Activated T-cell treated with anti-CD3 and anti-CD28 coated beads for 48 hours (primary cell): ENCODE measurements around the gene RAB11FIP4.
"Not testable (repeated sequence)": the region's sequence is repeated elsewhere in the genome, so short reads cannot be mapped to it uniquely, and the experiment has no call there.

Experiments used
- DNase-seq: peaks from one replicate; pipeline ENCODE4 v3.0.0-alpha.2; 2020; ENCODE audit warnings: low read depth

RAB11FIP4 gene, protein sequence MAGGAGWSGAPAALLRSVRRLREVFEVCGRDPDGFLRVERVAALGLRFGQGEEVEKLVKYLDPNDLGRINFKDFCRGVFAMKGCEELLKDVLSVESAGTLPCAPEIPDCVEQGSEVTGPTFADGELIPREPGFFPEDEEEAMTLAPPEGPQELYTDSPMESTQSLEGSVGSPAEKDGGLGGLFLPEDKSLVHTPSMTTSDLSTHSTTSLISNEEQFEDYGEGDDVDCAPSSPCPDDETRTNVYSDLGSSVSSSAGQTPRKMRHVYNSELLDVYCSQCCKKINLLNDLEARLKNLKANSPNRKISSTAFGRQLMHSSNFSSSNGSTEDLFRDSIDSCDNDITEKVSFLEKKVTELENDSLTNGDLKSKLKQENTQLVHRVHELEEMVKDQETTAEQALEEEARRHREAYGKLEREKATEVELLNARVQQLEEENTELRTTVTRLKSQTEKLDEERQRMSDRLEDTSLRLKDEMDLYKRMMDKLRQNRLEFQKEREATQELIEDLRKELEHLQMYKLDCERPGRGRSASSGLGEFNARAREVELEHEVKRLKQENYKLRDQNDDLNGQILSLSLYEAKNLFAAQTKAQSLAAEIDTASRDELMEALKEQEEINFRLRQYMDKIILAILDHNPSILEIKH

GRCh38 chr17:31391496-31391949 is at the start of gene RAB11FIP4:
TSS of gene RAB11FIP4 (plus strand) at chr17:31391675. CDS start at chr17:31391853, 178 bp downstream.
- DNase-seq, result no peak

GRCh38 chr17:31345191-31345747 is 46.2 kb upstream of the RAB11FIP4 start:
- DNase-seq, result not testable (repeated sequence)

DNA sequence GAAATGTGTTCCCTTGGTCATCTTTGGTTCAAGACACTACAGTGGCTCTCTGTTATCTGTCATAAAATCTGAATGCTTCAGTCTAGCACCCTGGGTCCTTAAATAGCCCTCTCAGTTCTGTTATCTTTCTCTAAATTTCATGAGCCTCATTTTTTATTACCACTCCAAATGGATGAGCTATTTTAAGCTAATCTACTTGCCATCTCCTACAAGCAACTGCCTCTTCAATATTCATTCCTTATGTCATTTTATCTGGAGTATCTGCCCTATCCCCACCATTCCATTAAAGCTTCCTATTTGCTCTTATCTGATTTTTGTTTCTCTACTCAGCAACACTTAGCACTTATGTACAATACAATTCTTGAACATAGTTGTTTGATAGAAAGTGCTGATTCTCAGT is 42.0 kb upstream of the RAB11FIP4 start:
- DNase-seq, result no peak

DNA sequence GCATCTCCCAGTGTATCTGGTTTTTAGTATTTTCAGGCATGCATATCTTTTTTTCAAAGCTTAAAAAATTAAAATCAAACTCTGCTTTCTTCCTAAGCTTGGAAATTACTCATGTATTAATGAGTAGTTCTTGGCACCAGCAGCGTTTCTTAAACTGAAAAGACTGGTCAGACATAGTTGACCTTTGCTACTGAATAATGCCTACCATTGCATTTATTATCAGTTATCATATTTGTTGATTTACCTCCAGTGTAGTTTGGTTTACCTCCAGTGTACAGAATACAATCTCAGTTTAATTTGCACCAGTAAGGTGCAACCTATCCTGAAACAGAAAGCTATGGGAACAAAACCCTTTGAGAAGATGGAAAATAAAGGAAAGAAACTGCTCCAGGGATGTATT is 35.5 kb upstream of the RAB11FIP4 start:
- DNase-seq, result no peak

DNA sequence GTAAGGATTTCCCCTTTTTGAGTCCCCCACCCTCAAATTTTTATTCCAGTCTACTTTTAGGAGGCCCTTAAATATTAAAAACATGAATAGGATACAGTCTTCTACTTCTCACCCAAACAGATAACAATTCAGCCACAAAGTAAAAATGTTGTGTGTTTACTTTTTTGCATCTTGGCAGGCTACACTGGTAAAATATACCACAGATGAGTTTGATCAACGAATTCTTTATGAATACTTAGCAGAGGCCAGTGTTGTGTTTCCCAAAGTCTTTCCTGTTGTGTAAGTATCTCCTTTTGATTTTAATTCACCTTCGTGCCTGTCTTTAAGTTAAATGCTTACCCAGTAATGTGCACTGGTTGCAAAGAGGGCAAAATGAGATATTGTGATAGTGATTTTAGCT is 34.4 kb upstream of the RAB11FIP4 start:
- no peak for DNase-seq

GRCh38 chr17:31357839-31358394 is 33.6 kb upstream of the RAB11FIP4 start:
- no peak for DNase-seq

DNA sequence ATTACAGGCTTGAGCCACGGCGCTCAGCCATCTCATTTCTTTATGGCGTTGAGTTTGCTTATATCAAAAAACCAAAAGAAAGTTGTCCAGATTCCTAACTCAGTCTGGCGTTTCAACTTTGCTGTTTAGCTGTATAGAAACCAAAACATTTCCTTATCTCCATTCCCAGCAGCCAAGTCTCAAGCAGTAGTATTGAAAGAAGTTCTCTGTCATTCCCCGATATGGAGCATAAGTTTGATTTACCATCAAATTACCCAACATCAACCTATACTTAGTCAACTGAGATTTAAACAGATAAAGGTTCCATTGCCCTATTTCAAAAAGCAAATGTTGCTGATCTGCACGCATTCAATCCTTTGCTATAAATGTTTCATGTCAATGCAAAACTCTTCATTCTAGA is 27.5 kb upstream of the RAB11FIP4 start:
- no peak for DNase-seq

DNA sequence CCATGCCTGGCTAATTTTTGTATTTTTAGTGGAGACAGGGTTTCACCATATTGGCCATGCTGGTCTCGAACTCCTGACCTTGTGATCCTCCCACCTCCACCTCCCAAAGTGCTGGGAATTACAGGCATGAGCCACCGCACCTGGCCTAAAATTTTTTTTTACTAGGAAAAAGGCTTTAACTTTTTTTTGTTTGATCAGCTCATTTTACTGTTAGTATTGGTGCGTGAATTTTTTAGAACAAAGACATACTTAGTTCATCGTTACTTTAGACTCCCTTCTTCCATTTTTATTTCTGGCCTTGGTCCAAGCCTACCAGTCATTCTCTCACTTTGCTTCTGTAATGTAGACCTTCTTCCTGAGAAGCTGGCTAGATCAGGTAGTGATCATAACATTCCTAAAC is 25.4 kb upstream of the RAB11FIP4 start:
- no peak for DNase-seq

GRCh38 chr17:31369266-31369665 is 22.2 kb upstream of the RAB11FIP4 start:
- no peak for DNase-seq

- DNase-seq, result no peak
These were observed 19.9 kb upstream of the RAB11FIP4 start for GRCh38 chr17:31371511-31372097.

DNA sequence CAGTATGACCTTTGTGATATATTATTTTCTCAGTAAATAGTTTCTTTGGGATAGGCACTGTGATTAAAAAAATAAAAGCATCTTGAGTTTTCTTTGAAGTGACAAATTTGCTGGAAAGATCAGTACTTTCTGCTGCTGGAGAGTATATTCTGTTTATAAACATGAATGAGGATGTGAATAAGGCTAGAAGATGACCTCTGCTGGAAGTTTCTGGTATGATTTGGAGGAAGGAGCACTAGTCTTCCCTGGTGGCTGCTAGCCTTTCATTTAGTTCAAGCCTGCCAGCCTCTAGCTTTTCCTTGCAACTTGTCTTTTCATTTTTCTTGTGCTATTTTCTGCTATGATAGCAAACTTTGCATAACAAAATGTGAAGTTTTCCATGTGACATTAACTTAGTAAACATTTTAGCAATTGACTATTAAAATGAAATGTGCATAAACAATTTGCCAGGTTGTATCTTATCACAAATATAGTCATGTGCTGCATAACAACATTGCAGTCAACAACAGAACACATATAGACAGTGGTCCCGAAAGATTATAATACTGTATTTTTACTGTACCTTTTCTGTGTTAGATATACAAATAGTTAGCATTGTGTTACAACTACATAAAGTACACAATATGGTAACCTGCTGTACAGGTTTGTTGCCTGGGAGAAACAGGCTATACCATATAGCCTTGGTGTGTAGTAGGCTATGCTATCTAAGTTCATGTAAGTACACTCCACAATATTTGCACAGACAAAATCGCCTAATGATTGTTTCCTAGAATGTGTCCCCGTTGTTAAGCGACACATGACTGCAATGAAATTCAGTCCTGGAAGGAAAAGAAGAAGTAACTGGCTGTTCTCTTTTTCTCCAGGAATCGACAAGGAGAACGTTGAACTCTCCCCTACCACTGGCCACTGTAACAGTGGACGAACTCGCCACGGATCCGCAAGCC is 18.1 kb upstream of the RAB11FIP4 start:
- DNase-seq, result no peak

DNA sequence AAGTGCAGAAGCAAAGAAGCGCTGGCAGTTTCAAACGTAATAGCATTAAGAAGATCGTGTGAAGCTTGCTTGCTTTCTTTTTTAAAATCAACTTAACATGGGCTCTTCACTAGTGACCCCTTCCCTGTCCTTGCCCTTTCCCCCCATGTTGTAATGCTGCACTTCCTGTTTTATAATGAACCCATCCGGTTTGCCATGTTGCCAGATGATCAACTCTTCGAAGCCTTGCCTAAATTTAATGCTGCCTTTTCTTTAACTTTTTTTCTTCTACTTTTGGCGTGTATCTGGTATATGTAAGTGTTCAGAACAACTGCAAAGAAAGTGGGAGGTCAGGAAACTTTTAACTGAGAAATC is 17.4 kb upstream of the RAB11FIP4 start:
- no peak for DNase-seq

DNA sequence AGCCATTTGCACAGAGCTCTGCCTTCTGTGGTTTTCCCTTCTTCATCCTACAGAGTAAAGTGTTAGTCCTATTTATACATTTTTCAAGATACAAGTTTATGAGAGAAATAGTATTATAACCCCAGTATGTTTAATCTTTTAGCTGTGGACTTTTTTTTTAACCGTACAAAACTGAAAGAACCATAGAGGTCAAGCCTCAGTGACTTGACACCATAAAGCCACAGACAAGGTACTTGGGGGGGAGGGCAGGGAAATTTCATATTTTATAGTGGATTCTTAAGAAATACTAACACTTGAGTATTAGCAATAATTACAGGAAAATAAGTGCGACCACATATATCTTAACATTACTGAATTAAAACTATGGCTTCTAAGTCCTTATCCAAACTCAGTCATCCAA is 17.0 kb upstream of the RAB11FIP4 start:
- no peak for DNase-seq

- no peak for DNase-seq
These were observed 12.8 kb upstream of the RAB11FIP4 start for GRCh38 chr17:31378638-31379037.

DNA sequence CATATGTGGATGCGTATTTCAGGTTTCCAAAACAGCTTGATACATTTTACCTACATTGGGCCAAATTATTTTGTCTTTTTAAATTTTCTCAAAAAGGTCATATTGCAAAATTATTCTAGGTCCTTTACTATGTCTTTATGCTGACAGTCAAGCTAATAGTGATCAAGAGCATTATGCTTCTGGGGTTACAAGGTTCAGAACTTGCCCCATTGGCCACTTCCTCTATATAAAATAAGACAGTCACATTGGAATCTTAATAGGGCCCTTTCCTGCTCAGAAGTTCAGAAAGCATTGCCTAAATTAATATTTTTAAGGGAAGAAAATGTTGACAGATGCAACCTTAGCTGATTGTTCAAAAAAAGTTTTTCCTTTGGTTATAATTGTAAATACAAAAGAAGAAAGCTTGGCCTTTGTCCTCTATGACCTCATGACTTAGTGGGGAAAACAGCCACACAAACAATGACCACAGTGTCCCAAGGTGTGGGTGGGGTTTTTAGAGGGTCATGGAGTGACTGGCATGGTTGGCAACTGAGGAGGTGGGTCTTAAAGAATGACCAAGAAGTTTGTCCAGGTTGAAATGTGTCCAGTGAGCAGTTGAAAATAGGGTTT is 11.8 kb upstream of the RAB11FIP4 start:
- no peak for DNase-seq

DNA sequence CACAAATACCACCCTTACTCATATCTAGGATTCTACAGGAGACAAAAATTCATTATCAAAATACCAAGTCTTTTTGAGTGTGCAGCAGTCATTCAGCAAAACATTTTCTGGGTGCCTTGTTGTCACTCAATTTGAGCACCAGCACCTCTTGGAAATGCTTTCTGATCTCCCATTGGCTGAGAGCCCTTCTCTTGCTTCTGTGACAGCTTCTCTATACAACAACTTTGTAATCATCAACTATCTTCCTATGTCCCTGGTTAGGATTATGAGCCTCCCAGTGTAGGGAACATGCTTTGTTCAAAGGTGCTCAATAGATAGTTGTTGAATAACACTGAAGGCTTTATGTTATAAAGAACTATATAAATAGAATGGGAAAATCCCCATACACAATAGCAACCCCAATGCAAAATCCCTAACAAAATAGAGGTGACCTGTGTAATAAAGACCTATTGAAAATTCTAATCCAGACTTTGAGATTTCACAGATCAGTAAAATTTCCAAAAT is 10.3 kb upstream of the RAB11FIP4 start:
- DNase-seq, result no peak

DNA sequence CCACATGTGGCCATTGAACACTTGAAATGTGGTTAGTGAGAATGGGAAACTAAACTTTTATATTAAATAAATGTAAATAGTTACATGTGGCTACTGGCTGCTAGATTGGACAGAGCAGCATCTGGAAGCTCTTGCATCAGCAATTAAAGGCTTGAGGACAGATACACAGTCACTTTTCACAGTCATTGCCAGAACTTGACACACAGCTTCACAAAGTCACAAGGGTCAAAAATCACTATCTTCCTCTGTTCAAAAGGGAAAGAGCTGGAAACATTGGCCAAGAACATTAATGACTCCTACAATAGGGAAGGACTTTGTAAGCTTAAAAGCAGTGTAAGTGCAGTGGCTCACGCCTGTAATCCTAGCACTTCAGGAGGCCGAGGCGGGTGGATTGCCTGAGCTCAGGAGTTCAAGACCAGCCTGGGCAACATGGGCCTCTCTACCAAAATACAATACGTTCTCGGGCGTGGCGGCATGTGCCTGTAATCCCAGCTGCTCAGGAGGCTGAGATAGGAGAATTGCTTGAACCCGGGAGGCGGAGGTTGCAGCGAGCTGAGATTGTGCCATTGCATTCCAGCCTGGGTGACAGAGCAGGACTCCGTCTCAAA is 8.7 kb upstream of the RAB11FIP4 start:
- not testable (repeated sequence) for DNase-seq

DNA sequence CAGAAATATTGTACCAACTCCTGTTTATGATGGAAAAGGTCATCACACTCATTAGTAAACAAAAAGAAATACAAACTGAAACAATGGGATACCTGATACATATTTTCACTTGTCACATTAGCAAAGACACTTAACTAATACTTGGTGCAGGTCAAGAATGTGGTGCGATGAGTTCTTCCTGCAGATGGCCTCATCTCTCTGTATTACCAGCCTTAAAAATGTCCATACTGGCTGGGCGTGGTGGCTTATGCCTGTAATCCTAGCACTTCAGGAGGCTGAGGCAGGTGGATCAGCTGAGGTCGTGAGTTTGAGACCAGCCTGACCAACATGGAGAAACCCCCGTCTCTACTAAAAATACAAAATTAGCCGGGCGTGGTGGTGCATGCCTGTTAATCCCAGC is 8.0 kb upstream of the RAB11FIP4 start:
- not testable (repeated sequence) for DNase-seq

DNA sequence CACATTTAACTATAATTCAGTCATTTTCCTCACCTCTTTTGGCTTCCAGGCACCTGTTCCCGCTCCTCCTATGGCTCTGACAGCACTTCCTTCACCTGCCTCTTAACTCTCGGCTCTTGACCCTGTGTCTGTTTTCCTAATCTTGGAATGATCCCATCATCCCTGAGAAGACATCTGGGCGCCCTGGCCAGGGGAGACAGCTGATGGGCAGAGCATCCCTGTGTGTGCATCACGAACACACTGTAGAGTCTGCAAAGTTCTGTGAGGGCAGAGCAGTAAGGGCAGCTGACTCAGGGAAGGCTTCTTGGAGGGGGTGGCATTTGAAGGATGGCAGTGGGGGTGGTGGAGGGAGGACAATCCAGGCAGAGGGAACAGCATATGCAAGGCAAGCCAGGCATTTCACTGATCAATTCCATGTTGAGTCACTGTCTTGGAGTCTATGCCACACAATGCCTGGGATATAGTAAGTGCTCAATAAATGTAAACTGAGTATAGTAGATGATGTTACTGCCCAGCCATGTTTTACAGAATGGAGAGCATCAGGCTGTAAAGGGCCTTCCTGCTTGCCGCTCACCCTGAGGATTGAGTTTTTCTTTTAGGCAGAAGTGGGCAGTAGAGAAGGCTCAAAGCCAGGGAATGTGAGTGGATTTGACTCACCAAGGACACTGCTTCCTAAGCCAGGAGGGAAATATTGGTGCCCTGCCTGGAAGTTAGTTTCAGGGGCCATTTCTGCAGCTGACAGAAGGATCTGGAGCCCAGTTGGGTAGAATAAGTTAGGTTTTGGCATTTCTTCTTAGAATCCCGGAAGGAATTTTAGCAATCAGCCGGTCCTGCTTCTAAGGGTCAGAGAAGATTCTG is 5.8 kb upstream of the RAB11FIP4 start:
- DNase-seq, result no peak
